GM19397 (cell line): Measurements from ENCODE around the gene PSPC1.

Source experiments
- ATAC-seq: cut with Tn5 transposase; IDR thresholded peaks from one replicate; pipeline ENCODE4 v1.9.1; 2021; ENCODE audit warnings: mild to moderate bottlenecking, moderate library complexity; ENCODE audit not compliant: unreplicated experiment

The PSPC1 gene

DNA sequence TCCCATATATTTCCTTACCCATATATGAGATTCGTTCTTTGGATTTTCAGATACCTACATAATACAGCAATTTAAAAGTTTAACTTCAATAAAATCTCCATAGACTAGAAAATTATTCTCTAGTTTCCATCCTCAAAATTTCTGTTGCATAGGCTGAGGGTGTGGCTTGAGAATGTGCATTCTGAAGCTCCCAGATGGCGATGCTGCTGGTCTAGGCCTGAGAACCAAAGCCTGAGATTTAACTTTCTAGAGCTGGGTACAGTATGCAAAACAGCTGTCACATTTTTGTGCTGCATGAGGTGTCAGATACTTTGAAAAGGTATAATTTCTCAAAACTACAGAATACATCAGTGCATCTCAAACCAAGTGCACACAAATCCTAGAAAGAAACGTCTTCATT lies 106.6 kb downstream of the PSPC1 start:
- ATAC-seq, result no peak

DNA sequence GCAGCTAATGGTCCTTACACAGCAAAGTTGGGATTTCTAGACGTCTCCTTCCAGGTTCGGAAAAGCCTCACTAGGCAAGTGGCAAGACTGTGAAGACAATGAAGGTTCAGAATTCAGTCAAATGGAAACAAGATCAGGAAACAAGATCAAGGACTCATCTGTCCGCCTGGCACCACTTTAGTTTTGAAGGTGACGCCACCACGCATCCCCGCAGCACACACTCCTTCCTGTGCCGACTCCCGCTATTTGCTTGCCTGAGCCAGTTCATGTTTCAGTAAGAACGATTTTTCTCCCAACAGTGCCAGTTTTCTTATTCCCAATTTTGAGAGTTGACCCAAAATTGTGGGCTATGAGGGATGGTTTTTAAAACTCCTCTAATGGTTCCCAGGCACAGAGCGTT lies 107.8 kb downstream of the PSPC1 start:
- no peak for ATAC-seq

DNA sequence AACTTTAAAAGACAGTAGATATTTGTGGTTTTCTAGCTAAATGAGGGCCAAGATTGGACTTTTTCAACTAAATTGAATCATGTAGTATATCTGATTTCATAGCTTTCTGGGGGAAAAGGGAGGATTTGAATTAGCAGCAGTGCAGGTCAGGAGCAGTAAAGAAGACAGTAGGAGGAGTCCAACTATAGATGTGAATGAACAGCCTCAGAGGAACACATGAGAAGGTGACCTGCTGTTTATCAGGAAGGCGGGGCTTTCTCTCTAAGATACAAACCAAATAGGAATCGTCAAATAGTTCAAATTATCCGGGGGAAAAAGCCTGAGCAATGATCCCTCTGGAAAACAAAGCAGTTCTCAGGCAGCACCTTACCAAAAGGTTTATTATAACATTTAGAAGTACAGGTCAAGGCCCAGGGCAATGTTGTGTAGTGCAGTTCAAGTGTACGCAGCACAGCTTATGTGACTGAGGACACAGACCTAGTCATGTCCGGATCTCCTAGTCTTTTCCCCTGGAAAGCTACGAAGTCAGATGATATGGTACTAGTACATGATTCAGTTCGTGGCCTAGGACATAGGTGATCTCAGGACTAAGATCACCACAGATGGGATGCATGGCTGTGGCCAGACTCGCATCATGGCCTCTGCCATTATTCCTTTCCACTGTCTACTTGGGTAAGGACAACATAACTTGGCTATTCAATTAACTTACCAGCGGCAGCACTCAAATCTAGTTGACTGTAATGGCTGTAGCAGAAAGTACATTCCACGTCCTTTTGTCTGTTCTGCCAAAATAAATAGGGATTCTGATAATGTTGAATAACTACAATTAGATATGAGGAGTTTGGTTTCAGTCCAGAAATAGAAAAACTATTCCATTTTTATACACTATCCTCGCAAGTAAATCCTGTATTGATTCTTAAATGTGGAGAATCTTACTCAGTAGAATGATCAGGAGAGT lies 109.0 kb downstream of the PSPC1 start:
- no peak for ATAC-seq

DNA sequence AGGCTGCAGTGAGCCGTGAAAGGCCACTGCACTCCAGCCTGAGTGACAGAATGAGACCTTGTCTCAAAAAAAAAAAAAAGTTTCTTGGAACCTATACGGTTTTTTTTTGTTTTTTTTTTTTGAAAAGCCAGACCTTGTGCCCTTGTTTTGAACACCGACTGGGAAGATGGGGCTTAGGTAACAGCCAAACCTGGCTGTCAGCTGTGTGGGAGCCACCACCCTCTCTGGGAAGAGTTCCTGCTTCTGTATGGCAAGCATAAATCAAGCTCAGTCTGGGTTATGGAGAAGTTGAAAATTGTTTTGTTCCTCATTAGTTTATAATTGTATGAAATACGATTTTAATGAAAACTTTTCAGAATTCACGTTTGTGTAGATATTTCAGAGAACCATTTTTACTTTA lies 109.8 kb downstream of the PSPC1 start:
- no peak for ATAC-seq

DNA sequence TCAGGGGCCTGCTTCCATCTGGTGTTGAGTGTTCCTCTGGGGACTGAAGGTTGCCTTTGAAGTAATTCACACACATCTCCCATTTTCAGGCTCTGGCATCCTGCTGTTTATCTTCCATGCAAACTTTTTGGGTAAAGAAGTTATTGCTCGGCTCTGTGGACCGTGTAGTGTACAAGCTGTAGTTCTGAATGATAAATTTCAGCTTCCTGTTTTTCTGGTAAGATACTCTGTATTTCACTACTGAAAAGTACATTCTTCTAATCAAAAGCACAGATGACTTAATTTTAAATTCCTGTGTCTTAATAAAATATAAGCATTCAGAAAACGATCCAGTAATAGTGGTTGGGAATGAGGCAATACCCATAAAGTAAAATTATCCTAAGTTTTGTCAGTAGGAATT lies 112.6 kb downstream of the PSPC1 start:
- no peak for ATAC-seq

DNA sequence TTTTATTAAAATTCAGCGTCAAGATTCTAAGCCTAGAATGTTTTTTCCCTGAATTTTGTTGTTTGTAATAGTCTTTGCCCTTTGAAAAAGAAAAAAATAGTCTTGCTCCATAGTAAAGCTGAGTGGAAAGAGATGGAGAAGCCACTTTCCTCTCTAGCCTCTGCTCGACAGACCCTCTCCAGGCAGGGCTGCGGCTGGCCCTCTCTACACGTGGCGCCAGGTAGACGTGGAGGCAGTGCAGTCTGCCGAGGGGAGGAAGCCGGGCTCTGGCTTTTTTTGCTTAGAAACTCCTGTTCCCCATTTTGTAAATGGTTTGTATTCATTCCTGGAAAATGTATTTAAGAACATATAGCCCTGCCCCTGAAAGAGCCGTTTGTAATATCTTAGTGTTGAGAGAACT lies 114.0 kb downstream of the PSPC1 start:
- no peak for ATAC-seq

DNA sequence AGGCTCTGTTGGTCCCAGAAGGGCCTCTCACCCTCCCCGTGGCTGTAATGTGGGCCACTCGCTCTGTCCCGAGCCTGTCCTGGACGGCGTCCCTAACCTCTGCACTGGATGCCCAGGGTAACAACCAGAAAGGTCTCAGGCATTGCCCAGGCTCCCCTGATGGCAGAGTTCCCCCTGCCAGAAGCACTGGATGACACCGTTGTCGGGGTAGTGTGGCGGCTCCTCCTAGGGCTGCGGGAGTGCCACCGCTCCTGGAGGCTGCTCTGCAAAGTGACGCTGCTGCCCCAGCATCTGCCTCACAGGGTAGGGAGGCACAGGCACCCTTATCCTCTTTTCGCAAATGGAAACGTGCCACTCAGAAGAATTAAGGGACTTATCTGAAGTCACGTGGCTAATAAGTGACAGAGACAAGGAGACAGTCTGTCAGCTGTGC lies 117.3 kb downstream of the PSPC1 start:
- no peak for ATAC-seq

DNA sequence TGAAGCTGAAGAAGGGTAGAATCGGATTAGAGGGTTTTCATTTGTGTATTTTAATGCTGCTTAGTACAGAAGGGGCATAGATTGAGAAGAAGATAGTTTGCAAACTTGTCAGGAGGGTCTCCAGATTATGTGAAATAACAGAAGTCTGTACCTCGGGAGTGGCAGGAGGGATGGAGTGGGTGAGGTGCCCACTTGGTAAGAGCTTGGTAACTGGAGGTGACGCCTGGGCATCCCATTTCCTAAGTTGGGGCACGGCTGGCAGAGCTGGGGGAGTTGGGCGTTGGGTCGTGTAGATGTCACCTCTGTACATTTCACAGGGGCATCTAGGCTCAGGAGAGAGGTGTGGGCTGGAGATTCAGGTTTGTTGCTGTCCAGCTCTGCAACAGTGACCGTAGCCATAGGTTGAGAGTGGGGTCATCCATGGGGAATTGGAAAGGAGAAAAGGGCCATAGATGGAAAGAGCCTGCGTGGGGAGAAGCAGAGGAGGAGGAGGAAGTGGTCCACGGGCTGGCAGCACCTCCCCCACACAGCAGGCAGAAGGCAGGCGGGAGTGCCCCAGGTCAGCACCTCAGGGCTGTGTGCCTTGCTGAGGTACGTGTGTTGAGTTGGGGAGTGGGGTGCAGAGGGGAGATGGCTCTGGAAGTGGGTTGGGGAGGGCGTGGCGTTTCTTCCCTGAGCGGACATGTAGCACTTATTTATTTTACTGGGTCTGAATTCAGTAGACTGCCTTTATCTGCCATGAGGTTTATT lies 118.1 kb downstream of the PSPC1 start:
- ATAC-seq, result no peak

DNA sequence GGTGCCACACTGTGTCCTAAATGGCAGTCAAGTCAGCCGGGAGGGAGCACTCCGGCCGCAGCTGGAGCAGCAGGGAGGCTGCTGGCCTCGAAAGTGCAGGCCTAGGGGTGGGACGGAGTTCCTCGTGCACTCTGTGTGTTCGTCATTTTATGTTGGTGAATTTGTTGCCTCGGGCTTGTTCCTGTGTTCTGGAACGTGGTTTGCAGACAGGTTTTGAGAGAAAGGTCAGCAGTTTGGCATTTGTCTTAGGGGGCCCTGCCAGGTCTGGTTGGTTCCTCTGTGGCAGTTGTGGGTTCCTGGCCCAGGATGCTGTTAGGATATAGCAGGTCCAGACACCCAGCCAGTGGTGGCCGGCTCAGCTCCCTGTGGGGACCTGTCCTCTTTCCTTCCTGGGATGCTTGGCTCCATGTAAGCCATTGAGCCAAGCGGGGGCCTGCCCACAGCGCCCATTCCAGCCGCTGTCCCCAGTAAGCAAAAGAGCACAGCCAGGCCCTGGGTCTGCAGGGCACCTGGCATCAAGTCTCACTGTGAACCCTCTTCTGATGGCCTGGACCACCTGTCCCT lies 119.2 kb downstream of the PSPC1 start:
- no peak for ATAC-seq

DNA sequence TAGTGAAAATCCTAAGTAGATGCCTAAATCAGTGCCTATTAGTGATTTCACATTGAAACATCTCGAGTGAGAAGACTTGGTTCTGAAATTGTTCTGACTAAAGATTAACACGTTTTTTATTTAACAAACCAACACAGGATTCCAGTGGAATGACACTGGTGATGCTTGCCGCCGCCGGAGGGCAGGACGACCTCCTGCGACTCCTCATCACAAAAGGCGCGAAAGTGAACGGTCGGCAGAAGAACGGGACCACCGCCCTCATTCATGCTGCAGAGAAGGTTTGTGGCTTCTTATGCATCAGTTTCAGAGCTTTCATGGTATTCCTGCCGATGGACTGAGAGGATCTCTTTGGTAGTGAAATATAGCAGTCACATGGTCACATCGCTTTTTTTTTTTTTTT lies 121.2 kb downstream of the PSPC1 start:
- ATAC-seq, result no peak

DNA sequence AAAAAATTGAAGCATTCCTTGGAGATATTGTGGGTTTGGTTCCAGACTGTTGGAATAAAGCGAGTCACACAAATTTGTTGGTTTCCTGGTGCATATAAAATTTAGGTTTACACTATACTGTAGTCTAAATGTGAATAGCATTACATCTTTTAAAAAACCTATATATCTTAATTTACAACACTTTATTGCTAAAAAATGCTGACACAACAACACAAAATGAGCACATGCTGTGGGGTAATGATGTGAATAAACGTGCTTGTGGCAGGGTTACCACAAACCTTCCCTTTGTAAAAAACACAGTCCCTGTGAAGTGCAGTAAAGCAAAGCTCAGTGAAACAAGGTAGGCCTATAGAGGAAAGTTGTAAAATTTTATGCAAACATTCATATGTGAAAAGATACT lies 121.6 kb downstream of the PSPC1 start:
- no peak for ATAC-seq

DNA sequence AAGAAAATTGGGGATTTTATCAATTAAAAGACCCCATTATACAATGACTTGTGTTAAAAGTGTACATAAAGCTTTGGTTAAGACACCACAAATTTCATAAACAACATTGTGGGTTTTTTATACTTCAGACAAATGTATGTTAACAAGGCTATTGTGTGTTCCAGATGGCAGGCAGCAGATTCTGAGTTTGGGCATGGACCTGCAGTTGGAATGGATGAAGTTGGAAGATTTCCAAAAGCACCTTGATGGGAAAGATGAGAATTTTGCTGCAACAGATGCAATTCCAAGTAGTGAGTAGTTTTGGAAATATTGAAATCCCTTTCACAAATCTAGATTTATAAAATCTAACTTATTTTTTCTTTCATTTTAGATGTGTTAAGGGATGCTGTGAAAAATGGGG lies 123.9 kb downstream of the PSPC1 start:
- ATAC-seq, result no peak

DNA sequence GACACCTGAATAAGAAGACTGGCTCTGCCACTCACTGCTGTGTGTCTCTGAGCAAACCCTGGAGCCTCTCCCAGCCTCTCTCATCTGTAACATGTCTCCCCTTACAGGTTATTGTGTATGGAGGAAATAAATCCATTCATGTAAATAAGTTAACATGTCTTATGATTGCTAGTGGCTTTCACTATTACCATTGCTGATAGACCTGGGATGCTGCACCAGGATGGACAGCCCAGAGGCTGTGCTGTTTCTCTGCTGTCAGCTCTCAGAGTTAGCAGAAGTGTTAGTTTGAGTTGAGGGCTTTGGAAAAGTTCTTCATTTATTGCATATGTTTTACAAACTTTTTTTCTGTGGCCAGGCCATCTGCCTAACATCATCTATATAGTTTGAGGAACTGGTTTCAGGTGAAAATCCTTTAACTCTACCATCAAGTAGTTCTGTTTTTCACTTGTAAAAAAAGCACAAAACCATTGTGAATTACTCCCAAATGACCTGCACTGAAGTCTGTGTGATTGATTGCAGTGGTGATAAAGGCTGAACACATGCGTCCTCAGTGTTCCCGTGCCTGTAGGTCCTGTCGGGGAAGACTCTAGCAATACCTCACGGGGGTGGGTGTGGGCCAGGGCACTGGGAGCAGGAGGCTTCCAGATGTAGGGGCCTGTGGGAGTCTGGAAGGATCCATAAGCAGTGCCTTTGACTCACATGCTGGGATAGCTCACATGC lies 124.7 kb downstream of the PSPC1 start:
- no peak for ATAC-seq
